Hepatocyte (in vitro differentiated cells): ENCODE data around the gene AMPD2. TPM values are rescaled to one million over a fixed set of nuclear protein-coding genes. Genes with fewer than 3 reads are reported as not detected.

Source experiments
- DNase-seq: peaks from one replicate; pipeline ENCODE4 v3.0.0-alpha.2; 2016; ENCODE audit warnings: low spot score
- H2AFZ ChIP-seq: fragments of 200-600 bp; sonication (generic); 2 replicates; pipeline ENCODE4 v1.6.0; 2016; ENCODE audit warnings: antibody characterized with exemption, mild to moderate bottlenecking
- H3K27ac ChIP-seq: fragments of 200-600 bp; sonication (generic); 2 replicates; pipeline ENCODE4 v1.5.1; 2016; ENCODE audit warnings: mild to moderate bottlenecking
- H3K27me3 ChIP-seq: fragments of 200-600 bp; sonication (generic); 2 replicates; pipeline ENCODE4 v1.6.1; 2016
- H3K36me3 ChIP-seq: fragments of 200-600 bp; sonication (generic); replicated peaks from 2 replicates; pipeline ENCODE4 v1.5.1; 2016; ENCODE audit warnings: low read depth; ENCODE audit not compliant: insufficient read depth
- H3K4me1 ChIP-seq: fragments of 200-600 bp; sonication (generic); 2 replicates; pipeline ENCODE4 v1.5.1; 2016; ENCODE audit warnings: mild to moderate bottlenecking, moderate library complexity; ENCODE audit not compliant: insufficient read depth
- H3K4me2 ChIP-seq: fragments of 200-600 bp; sonication (generic); 2 replicates; pipeline ENCODE4 v1.6.0; 2016
- H3K4me3 ChIP-seq: fragments of 200-600 bp; sonication (generic); 2 replicates; pipeline ENCODE4 v1.5.1; 2016; ENCODE audit warnings: mild to moderate bottlenecking
- H3K79me2 ChIP-seq: fragments of 200-600 bp; sonication (generic); 2 replicates; pipeline ENCODE4 v1.6.0; 2017; ENCODE audit warnings: mild to moderate bottlenecking
- H3K9me2 ChIP-seq: fragments of 200-600 bp; sonication (generic); replicated peaks from 2 replicates; pipeline ENCODE4 v1.6.0; 2017; ENCODE audit warnings: mild to moderate bottlenecking; ENCODE audit not compliant: insufficient read depth
- H3K9me3 ChIP-seq: fragments of 200-600 bp; sonication (generic); 2 replicates; pipeline ENCODE4 v1.5.1; 2016; ENCODE audit warnings: low read depth, mild to moderate bottlenecking
- H4K20me1 ChIP-seq: fragments of 200-600 bp; sonication (generic); 2 replicates; pipeline ENCODE4 v1.6.0; 2016; ENCODE audit warnings: mild to moderate bottlenecking; ENCODE audit not compliant: insufficient read depth, poor library complexity, severe bottlenecking
- EZH2 ChIP-seq: fragments of 200-600 bp; sonication (generic); IDR thresholded peaks from 2 replicates; pipeline ENCODE4 v1.6.1; 2016; ENCODE audit warnings: antibody characterized with exemption, mild to moderate bottlenecking, borderline replicate concordance
- EZH2phosphoT487 ChIP-seq: fragments of 200-600 bp; sonication (generic); IDR thresholded peaks from one replicate; pipeline ENCODE4 v1.6.1; 2018; ENCODE audit warnings: antibody characterized with exemption, mild to moderate bottlenecking, low read depth, moderate library complexity; ENCODE audit not compliant: unreplicated experiment, severe bottlenecking
- WGBS: methylation state at CpG from one replicate; pipeline ENCODE4 v1.1.6; 2016; ENCODE audit warnings: low lambda C conversion rate; ENCODE audit errors: missing lambda C conversion rate; 5-methylcytosine and 5-hydroxymethylcytosine counted together
- polyA plus RNA-seq: library from polyadenylated mRNA; unstranded; fragments of >200 nt; fragmentation: Nextera tagmentation; extraction: Ambion mirVana; gene quantifications from 2 replicates; pipeline ENCODE4 v1.2.1, GENCODE V29; 2016
- total RNA-seq: library from RNA; depleted of rRNA; stranded (reverse); fragments of >200 nt; gene quantifications from 2 replicates; pipeline ENCODE4 v1.2.3, GENCODE V29; 2014
- TF ChIP-seq, protein P1 (sequence below): fragments of 200-600 bp; sonication (generic); IDR thresholded peaks from 2 replicates; pipeline ENCODE4 v1.5.1; 2016; ENCODE audit warnings: antibody characterized with exemption, mild to moderate bottlenecking; ENCODE audit not compliant: poor library complexity

The AMPD2 gene
- total and polyA plus RNA-seq, 2 experiments from 2014 or later = 80.9 to 81.9 TPM

DNA sequence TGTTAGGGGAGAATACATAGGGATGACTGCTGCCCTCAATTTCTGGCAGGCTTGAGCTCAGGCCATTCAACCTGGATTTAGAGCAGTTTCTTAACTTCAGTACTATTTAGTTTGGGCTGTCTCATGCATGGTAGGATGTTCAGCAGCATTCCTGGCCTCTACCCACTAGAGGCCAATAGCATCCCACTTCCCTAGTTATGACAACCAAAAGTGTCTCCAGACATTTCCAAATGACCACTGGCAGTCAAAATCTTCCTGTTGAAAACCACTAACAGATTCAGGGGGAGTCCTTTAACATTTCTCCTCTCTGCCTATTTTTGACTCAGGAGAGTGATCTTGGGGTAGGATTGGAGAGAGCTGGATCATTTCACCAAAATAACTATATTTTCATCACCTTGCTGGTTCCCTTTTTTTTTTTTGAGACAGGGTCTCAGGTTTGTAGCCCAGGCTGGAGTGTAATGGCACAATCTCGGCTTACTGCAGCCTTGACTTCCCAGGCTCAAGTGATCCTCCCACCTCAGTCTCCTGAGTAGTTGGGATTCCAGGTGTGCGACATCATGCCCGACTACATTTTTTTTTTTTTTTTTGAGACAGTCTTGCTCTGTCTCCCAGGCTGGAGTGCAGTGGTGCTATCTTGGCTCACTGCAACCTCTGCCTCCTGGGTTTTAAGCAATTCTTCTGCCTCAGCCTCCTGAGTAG, 8.9 kb upstream of the AMPD2 start:
- H4K20me1 ChIP-seq = no peaks in the 10 kb centered on the region
- no peak overlapping the region for H2AFZ ChIP-seq
- H3K4me2 ChIP-seq = no peak overlapping the region
- no peaks in the 10 kb centered on the region for H3K9me3 ChIP-seq
- H3K27ac ChIP-seq = no peak overlapping the region
- WGBS = 40% methylated on average over 3 of the region's 3 CpGs
- no peaks in the 10 kb centered on the region for H3K36me3 ChIP-seq
- no peaks in the 10 kb centered on the region for H3K79me2 ChIP-seq
- no peak overlapping the region for H3K4me3 ChIP-seq
- TF ChIP-seq EZH2 = no peak
- TF ChIP-seq EZH2phosphoT487 = no peak
- TF ChIP-seq, protein P1, sequence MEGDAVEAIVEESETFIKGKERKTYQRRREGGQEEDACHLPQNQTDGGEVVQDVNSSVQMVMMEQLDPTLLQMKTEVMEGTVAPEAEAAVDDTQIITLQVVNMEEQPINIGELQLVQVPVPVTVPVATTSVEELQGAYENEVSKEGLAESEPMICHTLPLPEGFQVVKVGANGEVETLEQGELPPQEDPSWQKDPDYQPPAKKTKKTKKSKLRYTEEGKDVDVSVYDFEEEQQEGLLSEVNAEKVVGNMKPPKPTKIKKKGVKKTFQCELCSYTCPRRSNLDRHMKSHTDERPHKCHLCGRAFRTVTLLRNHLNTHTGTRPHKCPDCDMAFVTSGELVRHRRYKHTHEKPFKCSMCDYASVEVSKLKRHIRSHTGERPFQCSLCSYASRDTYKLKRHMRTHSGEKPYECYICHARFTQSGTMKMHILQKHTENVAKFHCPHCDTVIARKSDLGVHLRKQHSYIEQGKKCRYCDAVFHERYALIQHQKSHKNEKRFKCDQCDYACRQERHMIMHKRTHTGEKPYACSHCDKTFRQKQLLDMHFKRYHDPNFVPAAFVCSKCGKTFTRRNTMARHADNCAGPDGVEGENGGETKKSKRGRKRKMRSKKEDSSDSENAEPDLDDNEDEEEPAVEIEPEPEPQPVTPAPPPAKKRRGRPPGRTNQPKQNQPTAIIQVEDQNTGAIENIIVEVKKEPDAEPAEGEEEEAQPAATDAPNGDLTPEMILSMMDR = no peak
- no peaks in the 10 kb centered on the region for H3K9me2 ChIP-seq
- H3K4me1 ChIP-seq = no peaks in the 10 kb centered on the region
- DNase-seq = no peak
- no peaks in the 10 kb centered on the region for H3K27me3 ChIP-seq

DNA sequence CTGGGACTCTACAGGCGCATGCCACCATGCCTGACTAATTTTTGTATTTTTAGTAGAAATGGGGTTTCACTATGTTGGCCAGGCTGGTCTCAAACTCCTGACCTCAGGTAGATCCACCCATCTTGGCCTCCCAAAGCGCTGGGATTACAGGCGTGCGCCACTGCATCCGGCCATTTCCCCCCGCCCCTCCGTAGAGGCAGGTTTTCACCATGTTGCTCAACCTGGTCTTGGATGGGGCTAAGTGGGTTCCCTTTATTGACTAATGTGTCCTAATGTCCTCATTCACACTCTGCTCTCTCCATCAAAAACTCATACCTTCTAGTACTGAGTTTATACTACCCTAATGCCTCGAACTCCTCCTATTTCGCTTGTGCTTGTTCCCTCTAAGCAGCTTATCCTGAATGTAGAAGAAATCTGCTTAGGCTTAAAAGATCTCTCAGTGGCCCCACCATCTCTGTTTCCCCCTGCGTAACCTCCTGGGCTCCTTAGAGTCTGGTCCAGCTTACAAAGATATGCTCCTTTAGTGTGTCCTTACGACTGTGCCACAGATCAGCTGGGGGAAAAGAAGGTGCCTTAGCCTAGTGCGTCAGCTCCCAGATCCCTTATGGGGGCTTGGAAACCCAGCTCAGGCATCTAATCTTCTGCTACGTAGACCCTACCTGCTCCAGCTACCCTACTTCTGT, 8.2 kb upstream of the AMPD2 start:
- Histone ChIP-seq H3K27ac (no peak overlapping the region), H4K20me1 (no peaks in the 10 kb centered on the region), H3K36me3 (no peaks in the 10 kb centered on the region), H3K27me3 (no peaks in the 10 kb centered on the region), H3K9me3 (no peaks in the 10 kb centered on the region), H3K4me2 (no peak overlapping the region), H3K79me2 (no peaks in the 10 kb centered on the region), H3K4me3 (no peak overlapping the region), H3K4me1 (no peaks in the 10 kb centered on the region), H3K9me2 (no peaks in the 10 kb centered on the region), H2AFZ (no peak overlapping the region)
- no peak for DNase-seq
- WGBS = 94% methylated on average over 13 of the region's 13 CpGs
- no peak for TF ChIP-seq EZH2
- no peak for TF ChIP-seq EZH2phosphoT487
- TF ChIP-seq, protein P1 = no peak

DNA sequence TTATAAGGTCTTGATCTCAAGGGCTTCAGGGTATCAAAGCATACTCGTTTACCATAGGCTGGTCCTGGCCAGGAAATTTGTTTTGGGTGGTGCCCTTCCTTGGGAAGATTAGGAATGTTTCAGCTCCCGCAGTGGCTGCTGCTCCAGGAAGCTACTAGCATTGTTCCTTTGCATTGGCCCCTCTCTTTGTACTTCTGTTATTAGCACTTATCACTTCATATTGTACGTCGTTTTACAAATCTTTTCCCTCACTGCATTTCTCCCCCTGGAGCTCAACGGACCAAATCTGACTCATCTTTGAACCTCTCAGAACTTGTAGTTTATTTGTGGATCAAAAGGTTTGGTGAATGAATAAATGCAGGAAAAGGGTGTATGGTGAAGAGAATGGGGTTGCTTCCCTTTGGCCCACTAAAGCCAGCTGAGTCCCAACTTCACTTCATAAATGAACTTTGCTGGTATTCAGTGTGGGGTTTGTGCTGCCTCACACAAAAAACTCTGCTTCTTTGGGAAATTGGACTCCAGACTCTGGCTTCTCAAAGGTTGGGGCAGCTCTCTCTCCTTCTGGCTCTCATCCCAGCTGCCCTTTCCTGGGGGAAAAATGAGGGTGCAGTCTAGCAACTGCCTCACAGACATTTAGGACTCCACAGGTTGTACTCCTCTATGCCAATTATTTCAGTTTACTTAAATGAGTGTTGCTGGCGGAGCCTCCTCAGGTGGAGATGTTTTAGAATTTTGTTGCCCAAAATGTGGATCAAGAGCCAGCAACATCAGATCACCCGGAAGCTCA, 6.1 kb upstream of the AMPD2 start:
- TF ChIP-seq, protein P1 = no peak
- TF ChIP-seq EZH2phosphoT487 (no peak), EZH2 (no peak)
- Histone ChIP-seq H3K4me3 (no peak overlapping the region), H3K36me3 (no peaks in the 10 kb centered on the region), H4K20me1 (no peaks in the 10 kb centered on the region), H3K27me3 (no peaks in the 10 kb centered on the region), H3K27ac (no peak overlapping the region), H3K4me1 (peaks cover under 1% of the 10 kb centered on the region), H3K4me2 (no peak overlapping the region), H3K9me2 (no peaks in the 10 kb centered on the region), H3K79me2 (no peaks in the 10 kb centered on the region), H2AFZ (no peak overlapping the region), H3K9me3 (no peaks in the 10 kb centered on the region)
- 60% methylated on average over 7 of the region's 7 CpGs for WGBS
- no peak for DNase-seq
